ENCODE results near the gene NCOA3.

NCOA3 gene

GRCh38 chr20:47502271-47503239 is 868 bp downstream of the NCOA3 start:
- TF ChIP-seq CTCF (conservative IDR thresholded peaks at IDR 0.05; ENCODE audit: low read length): no peak
- Histone ChIP-seq H3K36me3 (ENCODE audit: insufficient read depth, low read length) (no peaks in the 10 kb centered on the region), H3K9ac (ENCODE audit: low read depth, low read length, poor library complexity, severe bottlenecking) (peak overlapping the region; percentile 81), H3K9me2 (replicated peaks; ENCODE audit: low read depth, low read length) (no peaks in the 10 kb centered on the region), H3K9me3 (ENCODE audit: insufficient read depth, low read depth, low read length) (no peaks in the 10 kb centered on the region), H3K4me2 (ENCODE audit: low read depth, low read length, poor library complexity, severe bottlenecking) (peak overlapping the region; percentile 89), H3K27me3 (ENCODE audit: insufficient read depth, low read length, poor library complexity, severe bottlenecking) (no peaks in the 10 kb centered on the region), H3F3A (ENCODE audit: low read depth) (no peaks in the 10 kb centered on the region), H3K79me2 (ENCODE audit: insufficient read depth, low read length) (peaks cover 55% of the 10 kb centered on the region), H2AFZ (ENCODE audit: low read length) (peak overlapping the region; percentile 99), H3K4me1 (ENCODE audit: insufficient read depth, low read length, poor library complexity, severe bottlenecking) (peaks cover 43% of the 10 kb centered on the region), H3K4me3 (ENCODE audit: low read length, poor library complexity, severe bottlenecking) (peak overlapping the region; percentile 92), H4K20me1 (ENCODE audit: insufficient read depth, low read length, poor library complexity, severe bottlenecking) (peaks cover 13% of the 10 kb centered on the region)

- no peaks in the 10 kb centered on the region for H3K9me3 ChIP-seq (ENCODE audit: insufficient read depth, low read depth, low read length)
- no peaks in the 10 kb centered on the region for H3K9me2 ChIP-seq (replicated peaks; ENCODE audit: low read depth, low read length)
- H3K4me1 ChIP-seq (ENCODE audit: insufficient read depth, low read length, poor library complexity, severe bottlenecking): peaks cover 55% of the 10 kb centered on the region
- H3K36me3 ChIP-seq (ENCODE audit: insufficient read depth, low read length): no peaks in the 10 kb centered on the region
- H3K4me2 ChIP-seq (ENCODE audit: low read depth, low read length, poor library complexity, severe bottlenecking): peak overlapping the region; percentile 89
- peaks cover 67% of the 10 kb centered on the region for H3K79me2 ChIP-seq (ENCODE audit: insufficient read depth, low read length)
- H3F3A ChIP-seq (ENCODE audit: low read depth): no peaks in the 10 kb centered on the region
- H3K4me3 ChIP-seq (ENCODE audit: low read length, poor library complexity, severe bottlenecking): peak overlapping the region; percentile 92
- no peak for TF ChIP-seq EZH2phosphoT487 (IDR thresholded peaks at IDR 0.05; ENCODE audit: borderline replicate concordance)
- TF ChIP-seq CTCF (conservative IDR thresholded peaks at IDR 0.05; ENCODE audit: low read length): no peak
- H3K9ac ChIP-seq (ENCODE audit: low read depth, low read length, poor library complexity, severe bottlenecking): peak overlapping the region; percentile 81
- no peak overlapping the region for H2AFZ ChIP-seq (ENCODE audit: low read length)
- peaks cover 13% of the 10 kb centered on the region for H4K20me1 ChIP-seq (ENCODE audit: insufficient read depth, low read length, poor library complexity, severe bottlenecking)
- no peaks in the 10 kb centered on the region for H3K27me3 ChIP-seq (ENCODE audit: insufficient read depth, low read length, poor library complexity, severe bottlenecking)
These were observed 2.0 kb downstream of the NCOA3 start for GRCh38 chr20:47503685-47504084.

DNA sequence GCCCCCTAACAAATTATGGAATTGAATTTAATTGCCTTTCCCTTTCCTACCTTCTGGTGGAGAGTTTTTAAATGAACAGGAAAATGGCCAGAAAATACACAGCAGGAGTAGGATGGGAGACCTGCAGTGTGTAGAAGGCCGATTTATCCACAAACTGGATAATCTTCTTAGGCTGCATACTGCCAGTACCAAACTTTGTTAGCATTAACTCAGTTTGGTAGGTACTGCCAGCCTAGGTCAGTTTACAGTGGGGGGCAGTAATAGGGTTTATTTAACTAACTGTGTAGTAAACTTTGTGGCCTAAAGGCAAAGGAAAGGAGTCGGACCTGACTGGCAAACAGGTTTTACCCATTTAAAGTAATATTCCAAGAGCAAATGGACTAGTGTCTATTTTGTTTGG is 4.6 kb downstream of the NCOA3 start:
- Histone ChIP-seq H3K9me3 (ENCODE audit: insufficient read depth, low read depth, low read length) (no peaks in the 10 kb centered on the region), H2AFZ (ENCODE audit: low read length) (no peak overlapping the region), H4K20me1 (ENCODE audit: insufficient read depth, low read length, poor library complexity, severe bottlenecking) (peaks cover 13% of the 10 kb centered on the region), H3K9ac (ENCODE audit: low read depth, low read length, poor library complexity, severe bottlenecking) (peak overlapping the region; percentile 28), H3F3A (ENCODE audit: low read depth) (no peaks in the 10 kb centered on the region), H3K9me2 (replicated peaks; ENCODE audit: low read depth, low read length) (no peaks in the 10 kb centered on the region), H3K4me3 (ENCODE audit: low read length, poor library complexity, severe bottlenecking) (peak overlapping the region; percentile 49), H3K36me3 (ENCODE audit: insufficient read depth, low read length) (no peaks in the 10 kb centered on the region), H3K27me3 (ENCODE audit: insufficient read depth, low read length, poor library complexity, severe bottlenecking) (no peaks in the 10 kb centered on the region), H3K79me2 (ENCODE audit: insufficient read depth, low read length) (peaks cover 93% of the 10 kb centered on the region), H3K4me2 (ENCODE audit: low read depth, low read length, poor library complexity, severe bottlenecking) (peak overlapping the region; percentile 67), H3K4me1 (ENCODE audit: insufficient read depth, low read length, poor library complexity, severe bottlenecking) (peaks cover 56% of the 10 kb centered on the region)
- TF ChIP-seq CTCF (conservative IDR thresholded peaks at IDR 0.05; ENCODE audit: low read length): no peak
